Omental fat pad (tissue), 4 donors: ENCODE results near the gene FRMD4A. TPM values are rescaled to one million over a fixed set of nuclear protein-coding genes. Genes with fewer than 3 reads are reported as not detected.

ENCODE experiments used
- ATAC-seq: fragments of 150-250 bp; one replicate; pipeline ENCODE4 v1.9.1; 2016; ENCODE audit warnings: mild to moderate bottlenecking, moderate library complexity; ENCODE audit not compliant: low FRiP score
- DNase-seq: peaks from one replicate; pipeline ENCODE4 v3.0.0-alpha.2; 2019; ENCODE audit warnings: low spot score
- total RNA-seq, 4 donors: library from RNA; depleted of rRNA; stranded (reverse); fragments of >200 nt; gene quantifications; one replicate each; pipeline ENCODE4 v1.1.0, GENCODE V29; 2016
- TF ChIP-seq, protein P1 (sequence below), 3 donors: fragments of 450-650 bp; IDR thresholded peaks; one replicate each; pipeline ENCODE4 v1.5.1; 2016 to 2017; ENCODE audit warnings: antibody characterized with exemption in 3 of 3, mild to moderate bottlenecking in 3 of 3, moderate library complexity in 2 of 3

Gene FRMD4A
- total RNA-seq, 4 donors from 2014 or later: 66.8 to 119 (median 81.6) TPM

GRCh38 chr10:13705526-13706174 is 625.1 kb downstream of the FRMD4A start:
- DNase-seq (no peak), ATAC-seq (no peak)
- TF ChIP-seq, protein P1, sequence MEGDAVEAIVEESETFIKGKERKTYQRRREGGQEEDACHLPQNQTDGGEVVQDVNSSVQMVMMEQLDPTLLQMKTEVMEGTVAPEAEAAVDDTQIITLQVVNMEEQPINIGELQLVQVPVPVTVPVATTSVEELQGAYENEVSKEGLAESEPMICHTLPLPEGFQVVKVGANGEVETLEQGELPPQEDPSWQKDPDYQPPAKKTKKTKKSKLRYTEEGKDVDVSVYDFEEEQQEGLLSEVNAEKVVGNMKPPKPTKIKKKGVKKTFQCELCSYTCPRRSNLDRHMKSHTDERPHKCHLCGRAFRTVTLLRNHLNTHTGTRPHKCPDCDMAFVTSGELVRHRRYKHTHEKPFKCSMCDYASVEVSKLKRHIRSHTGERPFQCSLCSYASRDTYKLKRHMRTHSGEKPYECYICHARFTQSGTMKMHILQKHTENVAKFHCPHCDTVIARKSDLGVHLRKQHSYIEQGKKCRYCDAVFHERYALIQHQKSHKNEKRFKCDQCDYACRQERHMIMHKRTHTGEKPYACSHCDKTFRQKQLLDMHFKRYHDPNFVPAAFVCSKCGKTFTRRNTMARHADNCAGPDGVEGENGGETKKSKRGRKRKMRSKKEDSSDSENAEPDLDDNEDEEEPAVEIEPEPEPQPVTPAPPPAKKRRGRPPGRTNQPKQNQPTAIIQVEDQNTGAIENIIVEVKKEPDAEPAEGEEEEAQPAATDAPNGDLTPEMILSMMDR (IDR thresholded peaks at IDR 0.05): no peak

DNA sequence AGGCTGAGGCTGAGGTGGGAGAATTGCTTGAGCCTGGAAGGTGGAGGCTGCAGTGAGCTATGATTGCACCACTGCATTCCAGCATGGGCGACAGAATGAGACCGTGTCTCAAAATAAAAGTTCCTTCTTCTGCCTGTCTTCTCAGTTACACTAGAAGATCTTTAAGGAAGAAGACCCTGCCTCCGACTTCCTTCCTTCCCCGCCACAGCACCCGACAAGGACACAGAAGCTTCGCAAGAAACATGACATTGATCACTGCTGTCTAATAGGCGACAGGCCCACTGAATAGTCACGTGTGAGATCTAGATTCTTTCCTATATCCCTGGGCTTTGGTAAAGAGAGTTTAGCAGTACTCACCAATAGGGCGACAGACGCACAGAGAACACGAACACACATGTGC is 625.8 kb downstream of the FRMD4A start:
- ATAC-seq (no peak), DNase-seq (no peak)
- TF ChIP-seq, protein P1 (IDR thresholded peaks at IDR 0.05): no peak

DNA sequence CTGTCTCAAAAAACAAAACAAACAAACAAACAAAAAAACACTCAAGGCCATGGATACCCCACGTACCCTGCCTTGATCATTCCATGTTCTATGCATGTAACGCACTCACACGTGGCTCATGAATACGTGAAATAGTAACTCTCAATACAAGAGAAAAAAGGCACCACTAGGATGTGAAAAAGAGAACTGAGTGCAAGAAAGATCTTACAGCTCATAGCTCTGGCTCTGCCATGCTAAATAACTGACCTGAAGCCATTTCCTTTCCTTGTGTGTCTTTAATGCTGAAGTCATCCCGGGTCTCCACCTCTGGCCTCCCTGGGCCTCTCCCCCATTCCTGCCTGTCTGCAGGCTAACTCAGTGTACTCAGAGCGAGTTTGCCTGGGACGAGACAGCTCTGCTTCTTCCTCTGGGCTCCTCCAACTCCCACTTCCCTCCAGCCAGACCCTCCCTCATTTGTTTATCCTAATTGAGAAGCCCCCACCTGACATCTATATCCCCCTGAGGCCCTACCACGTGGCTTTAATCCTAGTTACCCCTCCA is 626.7 kb downstream of the FRMD4A start:
- DNase-seq (no peak), ATAC-seq (no peak)
- TF ChIP-seq, protein P1 (IDR thresholded peaks at IDR 0.05): no peak

DNA sequence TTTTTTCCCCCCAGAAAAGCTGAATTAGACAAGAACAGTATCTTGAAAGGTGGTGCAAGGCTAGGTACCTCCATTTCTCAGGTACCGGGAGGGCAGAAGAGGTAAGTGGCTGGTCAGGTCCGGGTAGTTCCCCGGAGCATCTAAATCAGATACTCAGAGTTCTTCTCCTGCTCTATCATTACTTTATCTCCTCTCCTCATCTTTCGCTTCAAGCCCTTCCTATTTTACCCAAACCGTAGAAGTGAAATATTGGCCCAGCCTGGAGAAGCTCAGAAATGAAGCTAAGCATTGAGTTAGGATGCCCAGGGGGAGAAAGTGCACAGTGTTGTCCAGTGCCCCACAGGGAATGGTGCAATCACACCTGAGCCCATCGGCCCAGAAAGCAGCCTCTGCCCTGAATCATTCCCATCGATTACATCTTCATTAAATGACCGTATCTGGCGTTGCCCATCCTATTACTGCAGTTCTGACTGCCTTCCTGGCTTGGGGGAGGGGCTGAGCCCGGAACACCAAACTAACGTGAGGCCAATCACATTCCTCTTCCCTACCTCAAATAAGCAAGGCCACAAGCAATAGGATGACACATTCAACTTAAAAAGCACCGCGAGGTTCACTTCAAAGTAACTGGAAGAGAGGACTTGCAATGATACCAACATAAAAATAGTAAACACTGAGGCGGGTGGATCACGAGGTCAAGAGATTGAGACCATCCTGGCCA is 627.5 kb downstream of the FRMD4A start:
- TF ChIP-seq, protein P1 (IDR thresholded peaks at IDR 0.05): no peak
- DNase-seq (no peak), ATAC-seq (no peak)

- no peak for ATAC-seq
These were observed 629.4 kb downstream of the FRMD4A start for GRCh38 chr10:13701157-13701919.

DNA sequence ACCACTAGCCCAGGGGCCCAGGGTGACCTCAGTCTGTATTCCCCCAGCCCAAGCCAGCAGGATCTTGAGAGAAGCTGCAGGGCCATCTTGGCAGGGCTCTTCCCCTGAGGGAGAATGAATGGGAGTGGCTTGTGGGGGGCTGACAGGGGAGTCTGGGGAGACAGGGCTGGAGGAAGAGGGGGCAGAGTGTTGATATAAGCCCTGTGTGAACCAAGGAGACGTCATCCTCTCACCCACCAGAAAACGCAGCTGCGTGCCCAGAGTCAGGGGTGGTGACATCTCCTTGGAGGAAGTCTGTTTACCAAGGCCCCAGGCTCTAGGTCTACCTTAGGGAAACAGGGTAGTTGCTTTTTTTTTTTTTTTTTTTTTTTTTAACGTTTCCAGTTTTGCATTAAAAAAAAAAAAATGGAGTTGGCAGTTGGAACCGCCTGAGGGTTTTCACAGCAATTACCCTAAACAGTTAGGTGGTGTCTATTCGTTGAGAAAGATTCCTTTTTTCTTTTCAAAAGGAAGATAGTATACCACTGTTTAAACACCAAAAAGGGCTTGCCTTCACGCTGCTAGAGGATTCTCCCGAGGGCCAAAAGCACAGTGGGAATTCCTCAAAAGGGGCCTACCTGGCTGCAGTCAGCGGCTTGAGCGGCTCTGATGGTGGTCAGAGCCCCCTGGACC is 630.1 kb downstream of the FRMD4A start:
- ATAC-seq (no peak), DNase-seq (no peak)
- TF ChIP-seq, protein P1 (IDR thresholded peaks at IDR 0.05): no peak

More at GRCh38 chr10:13701157-13701919, 629.4 kb downstream of the FRMD4A start:
- TF ChIP-seq, protein P1 (IDR thresholded peaks at IDR 0.05): no peak
- no peak for DNase-seq
